ENCODE data around the gene PTBP1.
A peak's percentile ranks its signal among the peaks of the same experiment; 100 is the strongest.
"Not testable (repeated sequence)": the region's sequence is repeated elsewhere in the genome, so short reads cannot be mapped to it uniquely, and the experiment has no call there.

The PTBP1 gene

DNA sequence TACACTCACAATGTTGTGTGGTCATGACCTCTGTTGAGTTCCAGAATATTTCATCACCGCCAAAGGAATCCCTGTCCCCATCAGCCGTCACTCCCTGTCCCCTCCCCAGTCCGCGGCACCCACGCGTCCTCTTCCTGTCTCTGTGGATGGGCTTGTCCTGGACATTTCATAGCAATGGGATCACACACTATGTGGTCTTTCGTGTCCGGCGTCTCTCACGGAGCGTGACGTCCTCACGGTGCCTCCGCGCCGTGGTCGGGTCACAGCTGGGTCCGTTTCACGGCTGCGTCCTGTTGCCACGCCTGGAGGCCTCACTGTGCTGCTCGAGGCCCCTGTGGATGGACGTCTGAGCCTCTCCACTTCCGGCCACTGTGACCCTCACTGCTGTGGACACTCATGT is 37.0 kb downstream of the PTBP1 start:
- DNase-seq = no peak

DNA sequence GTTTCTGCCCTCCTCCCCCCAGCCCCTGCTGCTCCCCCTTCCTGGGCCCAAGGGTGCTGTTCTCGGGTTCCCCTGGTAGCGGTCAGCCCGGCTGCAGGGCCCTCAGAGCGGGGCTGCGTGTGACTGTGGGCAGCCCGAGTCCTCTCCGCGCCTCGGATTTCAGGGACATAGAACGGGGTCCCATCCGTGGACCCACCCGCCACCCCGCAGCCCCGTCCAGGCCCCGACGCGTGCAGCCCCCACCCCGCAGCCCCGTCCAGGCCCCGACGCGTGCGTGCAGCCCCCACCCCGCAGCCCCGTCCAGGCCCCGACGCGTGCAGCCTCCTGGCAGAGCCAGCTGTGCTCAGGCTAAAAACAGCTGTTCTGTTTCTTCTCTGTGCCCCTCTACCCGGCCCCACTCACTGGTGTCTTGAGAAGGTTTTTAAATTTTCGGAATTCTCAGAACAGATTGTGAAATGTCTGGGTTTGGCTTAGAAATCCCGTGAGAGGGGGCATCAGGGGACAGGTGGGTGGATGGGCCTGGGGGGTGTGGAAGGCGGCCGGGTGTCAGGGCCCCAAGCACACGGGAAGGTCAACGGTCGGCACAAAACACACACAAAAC is 38.1 kb downstream of the PTBP1 start:
- no peak for DNase-seq

DNA sequence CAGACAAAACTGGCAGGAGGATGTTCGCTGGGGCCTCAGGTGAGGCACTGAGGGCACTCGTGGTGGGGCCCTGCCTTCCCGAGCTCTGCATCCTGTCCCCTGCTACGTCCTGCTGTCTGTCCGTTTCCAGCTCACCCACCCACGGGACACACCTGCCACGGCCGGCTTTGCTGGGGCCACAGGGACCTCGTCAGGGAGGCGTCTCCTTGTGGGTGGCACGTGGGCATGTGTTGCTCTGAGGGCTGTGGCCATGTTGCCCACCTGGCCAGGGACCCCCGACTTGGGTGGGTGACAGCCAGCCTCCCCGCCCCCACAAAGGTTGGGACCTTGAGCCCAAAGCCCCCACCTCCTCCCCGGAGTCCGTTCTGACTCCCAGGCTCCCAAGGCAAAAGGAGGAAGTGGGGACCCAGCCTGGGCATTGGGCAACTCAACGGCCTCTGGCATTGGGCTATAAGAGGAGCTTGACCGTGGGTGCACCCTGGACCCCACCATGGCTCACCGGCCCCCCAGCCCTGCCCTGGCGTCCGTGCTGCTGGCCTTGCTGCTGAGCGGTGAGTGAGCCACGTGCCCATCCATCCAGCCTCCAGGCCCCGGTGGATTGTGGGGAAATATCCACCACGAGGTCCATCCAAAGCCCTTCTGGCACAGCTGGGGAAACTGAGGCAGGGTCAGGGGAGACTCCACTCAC is 43.4 kb downstream of the PTBP1 start, which contains the start of gene PRTN3:
Gene PRTN3 (plus strand): TSS at position 481 of the 688 bp plus-strand sequence. CDS start 10 bp downstream, at position 491.
- no peak for DNase-seq

DNA sequence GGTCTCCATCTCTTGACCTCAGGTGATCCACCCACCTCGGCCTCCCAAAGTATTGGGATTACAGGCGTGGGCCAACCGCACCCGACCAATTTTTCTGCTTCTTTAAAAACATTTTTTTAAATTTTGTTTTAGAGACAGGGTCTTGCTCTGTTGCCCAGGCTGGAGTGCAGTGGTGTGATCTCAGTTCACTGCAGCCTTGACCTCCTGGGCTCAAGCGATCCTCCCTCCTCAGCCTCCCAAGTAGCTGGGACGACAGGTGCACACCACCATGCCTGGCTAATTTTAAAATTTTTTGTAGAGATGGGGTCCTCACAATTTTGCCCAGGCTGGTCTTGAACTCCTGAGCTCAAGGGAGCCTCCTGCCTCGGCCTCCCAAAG is 45.5 kb downstream of the PTBP1 start:
- DNase-seq = not testable (repeated sequence)

DNA sequence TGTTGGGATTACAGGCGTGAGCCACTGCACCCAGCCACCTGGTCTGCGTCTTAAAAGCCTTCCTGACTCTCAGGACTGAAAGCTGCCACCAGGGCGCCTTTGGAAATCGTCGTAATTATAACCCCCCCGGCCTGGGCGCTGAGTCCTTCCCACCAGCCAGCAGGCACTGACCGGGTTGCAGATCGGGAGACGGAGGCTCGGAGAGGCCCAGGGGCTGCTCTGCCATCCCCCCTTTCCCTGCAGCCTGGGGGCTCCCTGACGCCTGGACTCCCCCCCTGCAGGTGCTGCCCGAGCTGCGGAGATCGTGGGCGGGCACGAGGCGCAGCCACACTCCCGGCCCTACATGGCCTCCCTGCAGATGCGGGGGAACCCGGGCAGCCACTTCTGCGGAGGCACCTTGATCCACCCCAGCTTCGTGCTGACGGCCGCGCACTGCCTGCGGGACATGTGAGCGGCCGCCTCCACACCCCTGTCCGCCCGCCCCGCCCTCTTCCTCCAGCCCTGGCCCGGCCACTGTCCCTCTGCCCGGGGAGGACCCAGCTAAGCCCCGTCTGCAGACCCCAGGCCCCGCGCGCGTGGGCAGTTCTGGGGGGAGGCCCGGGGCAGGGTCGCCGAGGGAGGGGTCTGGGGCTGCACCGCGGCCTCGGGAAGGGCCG is 46.1 kb downstream of the PTBP1 start:
- peak; percentile 68 for DNase-seq

DNA sequence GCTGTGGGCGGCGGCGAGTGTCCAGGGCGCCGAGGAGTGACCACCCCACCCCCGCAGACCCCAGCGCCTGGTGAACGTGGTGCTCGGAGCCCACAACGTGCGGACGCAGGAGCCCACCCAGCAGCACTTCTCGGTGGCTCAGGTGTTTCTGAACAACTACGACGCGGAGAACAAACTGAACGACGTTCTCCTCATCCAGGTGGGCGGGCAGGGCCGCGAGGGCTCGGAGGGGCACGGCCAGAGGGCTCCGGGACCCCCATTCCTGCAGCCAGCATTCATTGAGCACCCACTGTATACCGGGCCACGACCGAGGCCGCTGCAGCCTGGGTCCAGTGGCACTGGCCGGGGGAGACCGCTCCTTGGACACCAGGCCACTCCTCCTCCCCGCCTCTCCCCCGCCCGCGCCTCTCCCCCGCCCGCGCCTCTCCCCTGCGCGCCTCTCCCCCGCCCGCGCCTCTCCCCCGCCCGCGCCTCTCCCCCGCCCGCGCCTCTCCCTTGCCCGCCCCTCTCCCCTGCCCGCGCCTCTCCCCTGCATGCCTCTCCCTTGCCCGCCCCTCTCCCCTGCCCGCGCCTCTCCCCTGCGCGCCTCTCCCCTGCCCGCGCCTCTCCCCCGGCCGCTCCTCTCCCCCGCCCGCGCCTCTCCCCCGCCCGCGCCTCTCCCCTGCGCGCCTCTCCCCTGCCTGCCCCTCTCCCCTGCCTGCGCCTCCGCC is 46.7 kb downstream of the PTBP1 start:
- peak; percentile 54 for DNase-seq

DNA sequence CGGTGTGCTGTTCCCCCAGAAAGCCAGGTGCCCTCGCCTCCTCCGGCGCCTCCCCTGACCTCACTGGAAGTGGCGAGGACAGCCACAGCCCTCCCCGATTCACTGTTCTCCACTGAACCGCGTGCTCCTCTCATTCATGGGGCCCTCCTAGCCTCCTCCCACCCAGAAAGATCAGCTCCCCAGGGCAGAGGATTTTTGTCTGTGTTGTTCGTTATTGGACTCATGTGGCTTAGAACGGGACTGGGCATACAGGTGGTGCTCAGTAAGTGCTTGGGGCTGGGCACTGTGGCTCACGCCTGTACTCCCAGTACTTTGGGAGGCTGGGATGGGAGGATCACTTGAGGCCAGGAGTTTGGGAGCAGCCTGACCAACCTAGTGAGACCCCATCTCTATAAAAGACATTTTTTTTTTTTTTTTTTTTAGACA is 47.3 kb downstream of the PTBP1 start:
- DNase-seq = no peak

DNA sequence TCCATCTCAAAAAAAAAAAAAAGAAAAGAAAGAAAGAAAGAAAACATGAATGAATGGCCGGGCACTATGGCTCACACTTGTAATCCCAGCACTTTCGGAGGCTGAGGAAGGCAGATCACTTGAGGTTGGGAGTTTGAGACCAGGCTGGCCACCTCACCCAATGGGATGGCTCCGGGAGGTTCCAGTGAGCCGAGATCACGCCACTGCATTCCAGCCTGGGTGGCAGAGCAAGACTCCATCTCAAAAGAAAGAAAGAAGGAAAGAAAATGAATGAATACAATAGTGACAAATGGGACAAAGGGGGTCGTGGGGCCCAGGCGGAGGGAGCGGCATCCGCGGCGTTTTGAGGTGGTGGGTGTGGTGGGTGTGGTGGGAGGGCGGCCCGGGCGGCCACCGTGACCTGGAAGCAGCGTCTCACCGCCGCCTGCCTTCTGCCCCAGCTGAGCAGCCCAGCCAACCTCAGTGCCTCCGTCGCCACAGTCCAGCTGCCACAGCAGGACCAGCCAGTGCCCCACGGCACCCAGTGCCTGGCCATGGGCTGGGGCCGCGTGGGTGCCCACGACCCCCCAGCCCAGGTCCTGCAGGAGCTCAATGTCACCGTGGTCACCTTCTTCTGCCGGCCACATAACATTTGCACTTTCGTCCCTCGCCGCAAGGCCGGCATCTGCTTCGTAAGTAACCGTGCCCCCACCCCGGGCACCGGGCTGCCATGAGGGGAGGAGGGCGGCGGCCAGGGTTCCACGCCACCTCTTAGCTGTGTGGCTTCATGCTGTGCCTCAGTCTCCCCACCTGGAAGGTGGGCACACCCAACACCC is 48.7 kb downstream of the PTBP1 start:
- no peak for DNase-seq

DNA sequence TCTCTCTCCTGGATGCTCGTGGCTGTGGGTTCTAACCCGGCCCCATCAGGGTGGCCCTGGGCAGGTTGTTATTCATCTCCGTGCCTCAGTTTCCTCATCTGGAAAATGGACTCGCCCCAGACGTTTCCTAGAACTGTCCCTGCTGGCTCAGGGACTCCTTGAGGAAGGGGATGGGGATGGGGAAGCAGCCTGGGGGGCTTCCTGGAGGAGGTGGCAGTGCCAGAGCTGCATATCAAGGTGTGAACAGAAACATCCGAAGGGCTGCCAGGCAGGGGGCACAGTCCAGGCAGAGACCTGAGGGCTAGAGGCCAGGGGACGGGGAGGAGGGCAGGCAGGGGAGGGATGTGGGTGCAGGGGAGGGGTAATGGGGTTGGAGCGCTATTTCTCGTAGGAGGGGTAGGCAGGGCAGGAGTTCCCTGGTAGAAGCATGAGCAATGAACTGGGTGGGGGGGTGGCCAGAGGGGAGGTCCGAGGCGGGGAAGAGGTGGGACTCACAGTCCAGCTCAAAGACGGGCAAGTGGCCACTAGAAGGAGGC is 51.2 kb downstream of the PTBP1 start:
- DNase-seq = no peak

DNA sequence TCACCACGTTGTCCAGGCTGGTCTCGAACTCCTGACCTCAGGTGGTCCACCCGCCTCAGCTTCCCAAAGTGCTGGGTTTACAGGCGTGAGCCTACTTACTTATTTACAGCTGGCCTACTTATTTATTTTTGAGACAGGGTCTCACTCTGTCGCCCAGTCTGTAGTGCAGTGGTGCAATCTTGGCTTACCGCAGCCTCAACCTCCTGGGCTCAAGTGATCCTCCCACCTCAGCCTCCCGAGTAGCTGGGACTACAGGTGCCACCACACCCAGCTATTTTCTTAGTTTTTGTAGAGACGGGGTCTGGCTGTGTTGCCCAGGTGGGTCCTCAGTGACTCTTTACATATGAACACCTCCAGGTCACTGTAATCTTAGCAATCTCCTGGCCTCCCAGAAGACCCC is 51.9 kb downstream of the PTBP1 start:
- not testable (repeated sequence) for DNase-seq

DNA sequence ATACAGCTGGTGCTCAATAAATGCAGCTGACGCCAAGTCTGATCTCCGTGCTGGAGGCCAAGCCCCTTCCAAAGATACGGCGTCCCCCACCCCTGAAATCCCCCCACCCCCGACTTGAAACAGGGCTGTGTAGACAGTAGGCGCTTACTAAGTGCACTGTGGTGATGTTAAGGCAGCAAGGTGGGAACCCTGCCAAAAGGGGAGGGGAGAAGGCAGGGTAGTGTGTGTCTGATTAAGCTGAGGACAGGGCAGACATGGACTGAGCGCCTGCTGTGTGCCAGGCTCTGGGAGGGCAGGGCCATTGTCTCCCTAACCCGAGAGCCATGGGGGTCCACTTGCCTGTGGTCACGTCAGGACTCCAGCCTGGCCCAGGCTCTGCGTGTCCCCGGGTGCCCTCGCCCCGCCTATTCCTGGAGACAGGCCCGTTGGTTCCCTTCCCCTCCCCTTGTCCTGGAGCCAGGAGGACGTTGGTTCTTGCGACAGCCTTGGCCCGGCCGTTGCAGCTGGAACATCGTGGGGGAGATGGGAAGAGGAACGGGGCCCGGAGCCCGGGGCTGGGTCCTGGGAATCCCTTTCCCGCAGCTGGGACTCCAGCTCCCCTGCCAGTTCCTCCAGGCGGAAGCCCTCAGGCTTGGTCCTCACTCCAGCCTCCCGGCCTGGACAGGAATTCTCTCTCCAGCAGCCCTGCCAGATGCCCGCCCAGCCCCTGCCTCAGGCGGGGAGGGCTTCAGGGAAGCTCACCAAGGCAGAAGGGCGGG is 53.1 kb downstream of the PTBP1 start:
- DNase-seq = peak; percentile 85

DNA sequence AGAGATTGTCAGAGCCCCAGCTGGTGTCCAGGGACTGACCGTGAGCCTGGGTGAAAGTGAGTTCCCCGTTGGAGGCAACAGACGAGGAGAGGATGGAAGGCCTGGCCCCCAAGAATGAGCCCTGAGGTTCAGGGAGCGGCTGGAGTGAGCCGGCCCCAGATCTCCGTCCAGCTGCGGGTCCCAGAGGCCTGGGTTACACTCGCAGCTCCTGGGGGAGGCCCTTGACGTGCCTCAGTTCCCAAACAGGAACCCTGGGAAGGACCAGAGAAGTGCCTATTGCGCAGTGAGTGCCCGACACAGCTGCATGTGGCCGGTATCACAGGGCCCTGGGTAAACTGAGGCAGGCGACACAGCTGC is 53.7 kb downstream of the PTBP1 start:
- DNase-seq = no peak

DNA sequence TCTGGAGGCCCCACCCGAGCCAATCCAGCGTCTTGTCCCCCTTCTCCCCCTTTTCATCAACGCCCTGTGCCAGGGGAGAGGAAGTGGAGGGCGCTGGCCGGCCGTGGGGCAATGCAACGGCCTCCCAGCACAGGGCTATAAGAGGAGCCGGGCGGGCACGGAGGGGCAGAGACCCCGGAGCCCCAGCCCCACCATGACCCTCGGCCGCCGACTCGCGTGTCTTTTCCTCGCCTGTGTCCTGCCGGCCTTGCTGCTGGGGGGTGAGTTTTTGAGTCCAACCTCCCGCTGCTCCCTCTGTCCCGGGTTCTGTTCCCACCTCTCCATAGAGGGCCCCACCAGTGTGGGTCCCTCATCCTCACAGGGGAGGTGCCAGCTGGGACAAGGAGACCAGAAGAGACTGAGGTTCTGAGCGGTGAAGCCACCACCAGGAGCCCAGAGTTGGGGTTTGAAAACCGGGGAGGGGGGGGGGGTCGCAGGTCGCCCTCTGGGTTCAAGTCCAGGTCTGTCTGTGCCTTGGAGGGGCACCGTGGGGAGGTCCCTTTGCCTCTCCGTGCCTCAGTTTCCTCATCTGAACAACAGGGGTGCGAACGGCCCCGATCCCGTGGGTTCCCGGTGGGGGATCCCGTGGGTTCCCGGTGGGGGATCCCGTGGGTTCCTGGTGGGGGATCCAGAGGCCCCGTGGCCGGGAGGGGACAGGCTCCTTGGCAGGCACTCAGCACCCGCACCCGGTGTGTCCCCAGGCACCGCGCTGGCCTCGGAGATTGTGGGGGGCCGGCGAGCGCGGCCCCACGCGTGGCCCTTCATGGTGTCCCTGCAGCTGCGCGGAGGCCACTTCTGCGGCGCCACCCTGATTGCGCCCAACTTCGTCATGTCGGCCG is 55.1 kb downstream of the PTBP1 start, which contains the start of gene ELANE:
Gene ELANE (plus strand): TSS at position 168 of the 878 bp plus-strand sequence. CDS start 26 bp downstream, at position 194.
- no peak for DNase-seq

DNA sequence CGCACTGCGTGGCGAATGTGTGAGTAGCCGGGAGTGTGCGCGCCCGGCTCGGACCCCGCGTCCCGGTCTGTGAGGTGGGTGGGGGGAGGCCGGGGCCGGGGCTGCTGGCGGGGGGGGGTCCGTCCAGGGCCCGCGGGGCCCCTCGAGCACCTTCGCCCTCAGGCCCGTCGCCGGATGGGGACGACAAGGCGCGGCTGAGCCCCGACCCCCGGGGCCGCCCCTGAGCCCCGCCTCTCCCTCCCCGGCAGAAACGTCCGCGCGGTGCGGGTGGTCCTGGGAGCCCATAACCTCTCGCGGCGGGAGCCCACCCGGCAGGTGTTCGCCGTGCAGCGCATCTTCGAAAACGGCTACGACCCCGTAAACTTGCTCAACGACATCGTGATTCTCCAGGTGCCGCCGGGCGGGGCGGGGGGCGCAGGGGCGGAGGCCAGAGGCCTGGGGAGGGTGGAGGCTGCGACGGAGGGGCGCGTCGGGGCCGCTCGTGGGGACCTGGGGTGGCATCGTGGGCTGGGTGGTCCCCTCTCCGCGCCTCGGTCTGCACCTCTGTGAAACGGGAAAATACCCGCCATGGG is 55.8 kb downstream of the PTBP1 start:
- DNase-seq = no peak

DNA sequence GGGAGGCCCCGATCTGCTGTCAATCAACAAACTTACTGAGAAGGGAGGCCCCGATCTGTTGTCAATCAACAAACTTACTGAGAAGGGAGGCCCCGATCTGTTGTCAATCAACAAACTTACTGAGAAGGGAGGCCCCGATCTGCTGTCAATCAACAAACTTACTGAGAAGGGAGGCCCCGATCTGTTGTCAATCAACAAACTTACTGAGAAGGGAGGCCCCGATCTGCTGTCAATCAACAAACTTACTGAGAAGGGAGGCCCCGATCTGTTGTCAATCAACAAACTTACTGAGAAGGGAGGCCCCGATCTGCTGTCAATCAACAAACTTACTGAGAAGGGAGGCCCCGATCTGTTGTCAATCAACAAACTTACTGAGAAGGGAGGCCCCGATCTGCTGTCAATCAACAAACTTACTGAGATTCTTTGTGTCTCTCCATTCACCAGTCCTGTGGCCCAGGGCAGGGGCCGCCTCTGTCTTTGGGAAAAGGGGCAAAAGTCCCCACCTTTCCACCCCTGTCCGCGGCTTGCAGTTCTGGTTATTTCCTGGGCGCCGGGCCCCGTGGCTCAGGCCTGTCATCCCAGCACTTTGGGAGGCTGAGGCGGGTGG is 56.5 kb downstream of the PTBP1 start:
- DNase-seq = not testable (repeated sequence)

DNA sequence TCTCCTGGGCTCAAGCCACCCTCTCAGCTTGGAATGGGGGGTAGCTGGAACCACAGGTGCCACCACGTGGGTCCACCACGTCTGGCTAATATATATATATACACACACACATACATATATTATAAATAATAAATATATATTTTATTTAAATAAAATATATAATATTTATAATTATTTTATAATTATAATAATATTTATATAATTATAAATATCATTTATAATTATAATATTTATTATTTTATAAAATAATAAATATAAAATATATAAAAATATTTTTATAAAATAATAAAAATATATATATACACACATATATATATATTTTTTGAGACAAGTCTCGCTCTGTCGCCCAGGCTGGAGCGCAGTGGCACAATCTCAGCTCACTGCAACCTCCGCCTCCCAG is 57.3 kb downstream of the PTBP1 start:
- no peak for DNase-seq

DNA sequence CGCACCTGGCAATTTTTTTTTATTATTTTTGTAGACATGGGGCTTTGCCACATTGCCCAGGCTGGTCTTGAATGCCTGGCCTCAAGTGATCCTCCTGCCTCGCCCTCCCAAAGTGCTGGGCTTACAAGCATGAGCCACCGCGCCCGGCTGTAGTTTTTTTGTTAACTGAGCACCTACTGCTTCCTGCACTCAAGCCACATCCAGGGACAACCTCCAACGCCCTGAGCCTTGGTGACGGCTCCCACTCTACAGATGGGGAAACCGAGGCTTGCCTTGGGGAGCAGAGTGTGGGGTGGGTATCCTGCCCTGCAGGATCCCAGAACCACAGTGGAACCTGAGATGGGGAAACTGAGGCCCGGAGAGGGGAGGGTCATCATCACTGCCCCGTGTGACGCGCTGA is 57.9 kb downstream of the PTBP1 start:
- DNase-seq = no peak

DNA sequence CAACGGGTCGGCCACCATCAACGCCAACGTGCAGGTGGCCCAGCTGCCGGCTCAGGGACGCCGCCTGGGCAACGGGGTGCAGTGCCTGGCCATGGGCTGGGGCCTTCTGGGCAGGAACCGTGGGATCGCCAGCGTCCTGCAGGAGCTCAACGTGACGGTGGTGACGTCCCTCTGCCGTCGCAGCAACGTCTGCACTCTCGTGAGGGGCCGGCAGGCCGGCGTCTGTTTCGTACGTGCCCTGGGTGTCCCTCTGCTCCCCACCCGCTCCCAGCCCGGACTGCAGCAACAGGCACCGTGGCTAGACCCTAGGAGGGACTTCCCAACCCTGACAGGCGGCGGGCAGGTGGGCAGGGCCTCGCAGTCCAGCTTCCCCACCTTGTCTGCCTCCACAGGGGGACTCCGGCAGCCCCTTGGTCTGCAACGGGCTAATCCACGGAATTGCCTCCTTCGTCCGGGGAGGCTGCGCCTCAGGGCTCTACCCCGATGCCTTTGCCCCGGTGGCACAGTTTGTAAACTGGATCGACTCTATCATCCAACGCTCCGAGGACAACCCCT is 58.4 kb downstream of the PTBP1 start:
- no peak for DNase-seq

DNA sequence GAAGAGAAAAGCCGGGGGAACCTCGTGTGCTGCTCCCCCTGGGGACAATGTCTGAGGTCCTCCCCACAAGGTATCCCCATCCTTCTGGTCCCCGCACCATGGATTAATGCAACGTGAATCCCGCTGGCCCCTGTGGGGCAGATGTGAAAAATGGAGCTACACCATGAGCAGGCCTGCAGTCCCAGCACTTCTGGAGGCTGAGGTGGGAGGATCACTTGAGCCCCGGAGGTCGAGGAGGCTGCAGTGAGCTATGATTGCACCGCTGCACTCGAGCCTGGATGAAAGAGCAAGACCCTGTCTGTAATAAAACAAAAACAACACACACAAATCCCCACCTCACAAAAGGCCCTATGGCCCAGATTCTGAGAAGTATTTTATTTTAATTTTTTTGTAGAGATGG is 61.0 kb downstream of the PTBP1 start:
- DNase-seq = no peak

Measured in NCI-H69 (cell line).